Neural progenitor cell (in vitro differentiated cells): ENCODE data around the gene LAYN.

Experiments
- CTCF ChIP-seq: fragments of 200-600 bp; sonication (generic); IDR thresholded peaks from 2 replicates; pipeline ENCODE4 v1.5.1; 2017; ENCODE audit warnings: antibody characterized with exemption, mild to moderate bottlenecking
- EZH2 ChIP-seq: fragments of 200-600 bp; sonication (generic); IDR thresholded peaks from 2 replicates; pipeline ENCODE4 v1.6.1; 2017; ENCODE audit warnings: antibody characterized with exemption, mild to moderate bottlenecking, moderate library complexity
- EZH2phosphoT487 ChIP-seq: fragments of 200-600 bp; sonication (generic); IDR thresholded peaks from 2 replicates; pipeline ENCODE4 v1.6.1; 2017; ENCODE audit warnings: antibody characterized with exemption

GRCh38 chr11:111542606-111543275 is 2.2 kb downstream of the LAYN start:
- TF ChIP-seq EZH2 (no peak), EZH2phosphoT487 (no peak), CTCF (no peak)
